HL-60/S4 treated with phorbol 12-myristate 13-acetate at 8.2 ng/mL for 4 days and 3 days (cell line): ENCODE measurements around the gene ZNF345.

Source experiments
- in situ Hi-C: fragments of 300-500 bp; cut with MboI; formaldehyde crosslinking; loops from 2 replicates; pipeline ENCODE4 v1.15.0; 2022; ENCODE audit warnings: low sequenced_read_pairs

Gene ZNF345

DNA sequence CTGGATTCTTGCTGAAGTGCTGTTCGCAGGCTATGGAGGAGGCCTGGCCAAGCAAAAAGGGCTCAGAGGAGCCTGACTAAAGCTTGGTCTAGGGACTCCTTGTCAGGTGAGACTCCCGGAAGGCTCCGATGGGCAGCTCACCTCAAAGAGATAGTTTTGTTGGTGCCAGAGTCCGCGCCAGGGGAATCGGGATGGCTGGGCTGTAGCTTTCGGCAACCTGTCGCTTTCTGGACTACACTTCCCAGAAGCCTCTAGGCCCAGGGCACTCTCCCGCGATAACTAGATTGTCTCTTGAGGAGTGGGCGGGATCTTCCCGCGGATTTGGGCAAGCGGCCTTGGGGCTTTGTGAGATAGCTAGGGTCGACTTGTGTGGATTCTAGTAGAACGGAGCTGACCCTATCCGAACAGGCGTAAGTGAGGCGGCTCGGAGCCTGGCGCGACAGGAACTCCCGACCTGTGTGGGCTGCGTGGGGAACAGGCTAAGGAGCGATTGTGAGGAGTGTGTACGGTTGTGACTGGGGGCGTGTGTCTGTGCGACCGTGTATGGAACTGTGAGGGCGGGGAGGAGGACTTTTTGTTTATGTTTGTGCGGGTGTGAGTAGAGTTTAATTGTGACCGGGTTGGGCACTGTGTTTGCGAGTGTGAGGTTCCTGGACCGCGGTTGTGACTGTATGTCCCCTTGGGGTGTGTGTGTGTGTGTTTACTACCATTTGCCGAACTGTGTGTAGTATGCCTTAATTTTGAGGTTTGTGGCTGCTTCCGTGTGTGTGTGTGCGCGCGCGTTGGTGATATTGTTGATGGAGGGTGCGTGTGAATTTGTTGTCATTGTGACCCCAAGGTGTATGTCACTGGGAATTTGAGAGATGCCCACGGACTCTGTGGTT, at the start of gene ZNF345:
TSS of gene ZNF345 (plus strand) at position 318 of the 884 bp plus-strand sequence. CDS start 25,955 bp downstream, outside the sequence.
- in situ Hi-C loops: no loop called here

DNA sequence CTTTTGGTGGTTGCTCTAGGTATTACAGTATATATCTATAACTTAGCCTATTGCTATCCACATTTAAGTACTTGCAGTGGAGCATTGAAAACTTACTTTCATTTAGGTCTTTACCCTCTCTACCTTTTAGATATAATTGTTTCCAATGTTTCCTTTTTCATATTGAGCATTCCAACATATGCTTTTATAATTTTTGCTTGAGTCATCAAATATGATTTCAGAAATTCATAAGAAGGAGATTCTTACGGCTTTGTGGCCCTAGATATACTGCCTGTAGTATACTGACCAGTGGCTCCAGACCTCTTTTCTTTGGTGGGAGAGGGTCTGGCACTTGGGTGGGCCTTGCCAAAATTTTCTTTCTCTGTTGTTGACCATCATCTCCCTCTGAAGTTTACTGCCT, 45.3 kb upstream of the ZNF345 start:
- in situ Hi-C loops: no loop called here

DNA sequence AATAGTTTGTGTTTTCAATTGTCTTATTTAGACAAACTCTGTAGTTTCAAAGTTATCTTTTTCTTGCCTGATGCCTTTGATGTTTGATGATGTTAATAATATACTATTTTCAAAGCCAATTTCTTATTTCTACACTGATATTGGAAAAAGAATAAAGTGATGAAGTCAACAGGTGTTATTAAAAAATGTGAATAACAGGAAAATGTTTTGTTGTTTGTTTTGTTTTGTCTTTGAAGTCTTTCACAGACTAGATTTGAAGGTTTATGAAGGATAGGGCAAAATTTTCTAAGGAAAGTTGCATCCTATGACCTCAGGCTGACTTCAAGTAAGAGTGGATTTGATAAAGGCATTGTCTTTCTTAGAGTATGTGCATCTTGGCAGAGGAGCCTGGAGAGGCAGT, 43.6 kb upstream of the ZNF345 start:
- in situ Hi-C loops: no loop called here

DNA sequence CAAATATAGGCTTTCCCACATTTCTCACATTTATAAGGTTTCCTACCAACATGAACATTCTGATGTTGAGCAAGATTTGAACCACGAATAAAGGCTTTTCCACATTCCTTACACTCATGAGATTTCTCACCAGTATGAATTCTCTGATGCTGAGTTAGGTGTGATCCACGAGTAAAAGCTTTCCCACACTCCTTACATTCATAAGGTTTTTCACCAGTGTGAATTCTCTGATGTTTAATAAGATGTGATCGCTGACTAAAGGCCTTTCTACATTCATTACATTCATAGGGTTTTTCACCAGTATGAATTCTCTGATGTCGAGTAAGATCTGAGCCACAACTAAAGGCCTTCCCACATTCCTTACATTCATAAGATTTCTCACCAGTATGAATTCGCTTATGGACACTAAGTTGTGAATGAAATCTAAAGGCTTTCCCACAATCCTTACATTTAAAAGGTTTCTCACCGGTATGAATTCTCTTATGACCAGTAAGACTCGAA, 31.5 kb upstream of the ZNF345 start:
- in situ Hi-C loops: no loop called here

DNA sequence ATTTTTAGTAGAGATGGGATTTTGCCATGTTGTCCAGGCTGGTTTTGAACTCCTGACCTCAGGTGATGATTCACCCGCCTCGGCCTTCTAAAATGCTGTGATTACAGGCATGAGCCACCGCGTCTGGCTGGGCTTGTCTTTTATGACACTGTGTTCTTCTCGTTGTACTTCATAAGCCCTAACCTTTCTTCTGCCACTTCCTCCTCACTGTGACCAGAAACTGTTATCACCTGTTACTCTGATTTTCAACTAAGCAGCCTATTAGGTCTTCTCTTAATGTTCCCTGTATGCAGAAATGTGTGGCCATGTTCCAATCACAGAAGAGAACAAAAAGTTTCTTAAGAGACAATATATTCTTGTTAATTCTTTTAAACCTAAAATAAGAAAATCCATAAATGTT, 28.9 kb upstream of the ZNF345 start:
- in situ Hi-C loops: no loop called here

DNA sequence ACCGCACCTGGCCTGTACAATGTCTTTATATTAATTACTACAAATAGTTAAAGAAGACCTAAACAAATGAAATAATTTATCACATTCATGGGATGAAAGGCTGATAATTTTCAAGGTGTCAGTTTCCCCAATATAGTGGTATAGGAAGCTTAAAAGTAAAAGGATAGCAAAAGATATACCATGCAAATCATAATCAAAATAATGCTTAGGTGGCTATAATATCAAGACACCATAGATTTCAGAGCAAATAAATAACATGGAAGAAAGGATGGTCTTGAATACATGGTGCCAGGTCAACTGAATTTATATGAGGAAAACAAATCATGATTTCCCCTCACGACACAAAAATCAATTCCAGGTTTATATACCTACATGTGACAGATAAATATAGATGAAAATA, 17.2 kb upstream of the ZNF345 start:
- in situ Hi-C loops: no loop called here

DNA sequence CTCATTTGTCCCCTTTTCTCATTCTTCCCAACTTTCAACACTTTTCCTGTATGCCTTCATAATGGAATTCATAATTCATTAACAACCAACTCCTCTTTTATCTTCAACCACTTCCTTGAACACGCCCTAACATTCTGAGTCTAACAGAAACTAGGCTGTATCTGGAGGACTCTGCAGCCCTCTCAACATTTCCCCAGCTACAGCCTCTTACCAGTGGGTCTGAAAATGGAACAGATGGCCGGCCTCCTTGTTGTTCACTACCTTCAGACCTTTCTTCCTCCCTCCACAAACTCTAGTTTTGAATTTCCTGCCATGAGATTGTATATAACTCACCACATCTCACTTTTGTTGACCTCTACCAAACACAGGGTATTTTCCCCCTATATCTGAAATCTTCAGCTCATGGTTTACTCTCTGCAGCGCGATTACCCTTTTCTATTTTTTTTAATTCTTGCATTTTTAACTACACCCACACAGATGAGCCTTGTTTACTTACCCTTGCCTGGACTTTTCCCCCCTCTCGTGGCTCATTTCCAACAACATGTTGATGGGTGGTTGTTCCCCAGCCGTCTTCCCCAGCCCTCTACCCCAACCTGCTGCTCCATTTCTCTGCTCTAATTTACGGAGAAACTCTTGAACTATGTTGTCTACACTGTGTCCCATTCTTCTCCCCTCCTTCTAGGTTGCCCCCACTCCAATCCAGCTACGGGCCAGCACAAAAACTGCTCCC, 13.3 kb upstream of the ZNF345 start:
- in situ Hi-C loops: no loop called here

DNA sequence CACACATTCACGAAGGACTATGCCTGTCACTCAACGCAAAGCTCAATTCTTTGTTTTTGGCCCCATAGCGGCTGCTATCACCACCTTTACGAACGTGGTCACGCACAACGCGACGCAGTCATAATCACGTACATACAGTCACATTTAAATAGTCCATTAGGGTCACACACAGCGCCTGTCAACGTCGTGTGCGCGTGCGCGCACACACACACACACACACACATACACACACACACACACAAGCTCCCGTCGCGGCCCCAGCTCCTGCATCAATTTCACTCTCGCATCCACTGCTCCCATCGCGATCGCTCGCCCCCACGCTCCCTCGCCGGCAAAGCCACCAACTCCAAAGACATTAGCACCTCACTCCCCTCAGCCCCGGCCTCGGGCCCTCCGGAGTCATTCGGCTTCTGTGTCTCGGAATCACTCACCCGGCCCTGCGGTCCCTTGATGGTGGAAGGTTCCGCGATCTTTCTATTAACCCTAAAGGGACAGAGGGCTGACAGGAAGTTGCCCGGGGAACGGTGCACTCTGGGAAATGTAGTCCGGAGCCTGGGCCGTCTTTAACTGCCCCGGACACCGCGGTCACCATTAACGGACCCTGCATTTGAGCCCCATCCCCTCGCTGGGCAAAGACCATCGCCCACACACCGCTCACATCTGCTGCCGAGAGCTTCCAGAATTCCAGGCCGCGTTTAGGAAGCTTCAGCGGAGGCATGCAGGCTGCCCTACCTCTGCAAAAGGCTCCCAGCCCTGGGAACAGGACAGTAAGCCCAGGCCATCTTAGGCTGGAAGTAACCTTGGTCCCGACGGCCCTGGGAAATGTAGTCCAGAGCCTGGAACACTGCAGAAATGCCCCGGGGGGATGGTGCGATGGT, 12.5 kb upstream of the ZNF345 start, which contains the start of gene ZNF790:
TSS of gene ZNF790 (minus strand) at position 482 of the 878 bp plus-strand sequence. CDS start 12,768 bp downstream, outside the sequence.
- in situ Hi-C loops: no loop called here

DNA sequence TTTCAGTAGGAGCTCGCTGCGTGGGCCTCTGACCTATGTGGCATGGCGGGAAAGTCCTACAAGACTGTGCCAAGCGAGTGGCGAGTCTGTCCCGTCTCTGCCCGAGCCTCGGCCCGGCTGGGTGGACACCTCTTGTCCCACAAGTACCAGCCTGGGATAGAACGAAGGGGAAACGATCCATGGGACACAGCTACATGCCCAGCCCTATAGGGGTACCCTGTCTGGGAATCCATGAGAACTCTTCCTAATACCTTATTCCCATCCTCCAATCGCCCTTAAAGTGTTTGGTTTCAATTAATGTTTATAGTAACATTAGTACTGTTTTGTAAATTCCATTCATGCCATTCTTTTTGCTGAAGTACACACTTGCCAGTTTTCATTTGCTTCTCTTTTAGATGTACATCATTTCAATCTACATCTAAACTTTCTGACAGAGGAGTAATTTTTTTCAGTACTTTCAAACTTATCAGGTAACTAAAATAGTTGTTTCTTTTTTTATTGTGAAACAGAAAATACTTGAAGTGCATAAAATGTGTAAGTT, 11.8 kb upstream of the ZNF345 start:
- in situ Hi-C loops: no loop called here

DNA sequence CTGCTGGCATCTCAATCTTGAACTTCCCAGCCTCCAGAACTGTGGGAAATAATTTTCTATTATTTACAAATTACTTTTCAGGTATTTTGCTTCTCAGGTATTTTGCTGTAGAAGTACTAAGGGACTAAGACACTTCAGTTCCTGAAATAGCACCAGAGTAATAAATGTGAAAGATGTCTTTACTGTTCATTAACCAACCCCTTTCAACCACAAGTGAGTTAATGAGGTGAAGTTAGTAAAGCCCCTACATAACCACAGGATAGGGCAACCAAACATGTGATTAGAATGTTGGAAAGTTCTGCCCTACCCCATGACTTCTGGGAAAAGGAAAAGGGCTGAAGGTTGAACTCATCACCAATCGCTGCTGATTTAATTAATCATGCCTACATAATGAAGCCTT, 2.7 kb upstream of the ZNF345 start:
- in situ Hi-C loops: no loop called here

DNA sequence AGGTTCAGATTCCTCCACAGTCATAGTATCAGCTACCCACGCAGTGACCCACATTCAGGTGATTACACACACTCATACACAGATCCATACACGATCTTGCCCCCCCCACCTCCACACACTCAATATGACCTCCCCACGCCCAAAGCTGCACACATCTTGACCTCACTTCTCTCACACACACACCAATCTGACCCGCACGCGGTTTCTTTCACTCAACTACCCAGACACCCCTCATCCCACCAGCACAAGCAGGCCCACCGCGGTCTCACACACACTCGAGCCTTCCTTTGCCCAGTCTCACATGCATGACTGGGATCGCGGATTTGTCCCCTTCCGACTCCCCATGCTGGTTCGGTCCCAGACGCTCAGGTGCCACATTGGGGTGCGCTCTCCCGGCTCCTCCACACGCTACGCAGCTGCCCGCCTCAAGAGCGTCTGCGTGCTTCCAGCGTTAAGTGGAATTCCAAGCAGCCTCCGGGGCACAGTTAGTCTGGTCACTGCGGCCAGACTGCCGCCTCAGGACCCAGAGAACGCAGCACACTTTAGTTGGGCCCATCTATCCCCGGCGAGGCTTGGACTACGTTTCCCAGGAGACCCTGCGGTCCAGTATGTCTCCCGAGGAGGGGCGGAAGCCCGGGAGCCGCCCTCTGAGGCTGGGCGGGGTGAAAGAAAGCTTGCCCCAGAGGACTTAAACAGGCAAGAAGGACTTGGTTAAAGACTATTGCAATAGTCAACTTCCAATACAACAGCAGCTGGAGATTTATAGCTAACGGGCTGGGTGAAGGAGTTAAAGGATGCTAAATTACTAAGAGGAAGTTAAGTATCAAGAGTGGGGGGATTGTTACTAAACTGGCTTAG, 746 bp upstream of the ZNF345 start:
- in situ Hi-C loops: no loop called here

DNA sequence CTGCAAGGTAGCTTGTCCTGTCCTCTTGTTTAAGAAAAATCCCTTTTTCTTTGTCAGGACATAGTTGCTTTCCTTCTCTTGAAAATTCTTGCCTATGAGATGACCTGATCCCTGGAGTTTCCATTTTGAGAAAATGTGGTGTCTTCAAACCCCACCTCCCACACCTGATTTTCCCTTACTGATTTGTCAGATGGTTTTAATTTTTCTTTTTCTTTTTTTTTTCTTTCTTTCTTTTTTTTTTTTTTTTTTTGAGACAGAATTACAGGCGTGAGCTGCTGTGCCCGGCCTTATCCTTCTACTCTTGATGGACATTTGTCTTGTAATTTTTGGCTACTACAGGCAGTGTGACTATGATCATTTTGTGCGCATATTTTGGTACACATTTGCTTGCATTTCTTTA, 1.2 kb downstream of the ZNF345 start:
- in situ Hi-C loops: no loop called here

DNA sequence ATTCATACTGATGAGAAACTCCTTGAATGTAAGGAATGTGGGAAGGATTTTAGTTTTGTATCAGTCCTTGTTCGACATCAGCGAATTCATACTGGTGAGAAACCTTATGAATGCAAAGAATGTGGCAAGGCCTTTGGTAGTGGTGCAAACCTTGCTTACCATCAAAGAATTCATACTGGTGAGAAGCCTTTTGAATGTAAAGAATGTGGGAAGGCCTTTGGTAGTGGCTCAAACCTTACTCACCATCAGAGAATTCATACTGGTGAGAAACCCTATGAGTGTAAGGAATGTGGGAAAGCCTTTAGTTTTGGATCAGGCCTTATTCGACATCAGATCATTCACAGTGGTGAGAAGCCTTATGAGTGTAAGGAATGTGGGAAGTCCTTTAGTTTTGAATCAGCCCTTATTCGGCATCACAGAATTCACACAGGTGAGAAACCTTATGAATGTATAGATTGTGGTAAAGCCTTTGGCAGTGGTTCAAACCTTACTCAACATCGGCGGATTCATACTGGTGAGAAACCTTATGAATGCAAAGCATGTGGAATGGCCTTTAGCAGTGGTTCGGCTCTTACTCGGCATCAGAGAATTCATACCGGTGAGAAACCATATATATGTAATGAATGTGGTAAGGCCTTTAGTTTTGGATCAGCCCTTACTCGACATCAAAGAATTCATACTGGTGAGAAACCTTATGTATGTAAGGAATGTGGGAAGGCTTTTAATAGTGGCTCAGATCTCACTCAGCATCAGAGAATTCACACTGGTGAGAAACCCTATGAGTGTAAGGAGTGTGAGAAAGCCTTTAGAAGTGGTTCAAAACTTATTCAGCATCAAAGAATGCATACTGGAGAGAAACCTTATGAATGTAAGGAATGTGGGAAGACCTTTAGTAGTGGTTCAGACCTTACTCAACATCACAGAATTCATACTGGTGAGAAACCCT, 26.6 kb downstream of the ZNF345 start:
- in situ Hi-C loops: no loop called here

DNA sequence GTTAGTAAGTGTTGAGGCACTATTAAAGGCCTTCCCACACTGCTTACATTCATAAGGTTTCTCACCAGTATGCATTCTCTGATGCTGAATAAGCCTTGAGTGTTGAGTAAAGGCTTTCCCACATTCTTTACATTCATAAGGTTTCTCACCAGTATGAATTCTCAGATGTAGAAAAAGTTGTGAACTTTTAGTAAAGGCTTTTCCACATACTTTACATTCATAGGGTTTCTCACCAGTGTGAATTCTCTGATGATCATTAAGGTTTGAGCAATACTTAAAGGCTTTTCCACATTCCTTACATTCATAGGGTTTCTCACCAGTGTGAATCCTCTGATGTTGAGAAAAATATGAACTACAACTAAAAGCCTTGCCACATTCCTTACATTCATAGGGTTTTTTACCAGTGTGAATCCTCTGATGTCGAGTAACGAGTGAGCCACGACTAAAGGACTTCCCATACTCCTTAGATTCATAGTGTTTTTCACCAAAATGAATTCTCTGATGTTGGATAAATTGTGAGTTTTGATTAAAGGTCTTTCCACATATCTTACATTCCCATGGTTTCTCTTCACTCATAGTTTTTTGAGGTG, 41.2 kb downstream of the ZNF345 start:
- in situ Hi-C loops: no loop called here

DNA sequence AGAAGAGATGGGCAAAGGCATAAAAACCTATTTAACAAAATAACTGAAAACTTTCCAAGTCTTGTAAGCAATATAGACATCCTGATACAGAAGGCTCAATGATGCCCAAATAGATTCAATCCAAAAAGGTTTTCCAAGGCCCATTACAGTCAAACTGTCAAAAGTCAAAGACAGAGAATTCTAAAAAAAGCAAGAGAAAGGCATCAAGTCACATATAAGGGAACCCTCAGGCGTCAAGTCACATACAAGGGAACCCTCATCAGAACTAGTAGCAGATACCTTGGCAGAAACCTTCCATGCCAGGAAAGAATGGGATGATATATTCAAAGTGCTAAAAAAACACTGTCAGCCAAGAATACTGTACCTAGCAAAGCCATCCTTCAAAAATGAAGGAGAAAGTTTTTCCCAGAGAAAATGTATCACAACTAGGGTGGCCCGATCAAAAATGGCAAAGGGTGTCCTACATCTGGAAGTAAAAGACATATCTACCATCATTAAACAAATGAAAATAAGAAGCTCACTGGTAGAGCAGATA, 44.2 kb downstream of the ZNF345 start:
- in situ Hi-C loops: no loop called here

DNA sequence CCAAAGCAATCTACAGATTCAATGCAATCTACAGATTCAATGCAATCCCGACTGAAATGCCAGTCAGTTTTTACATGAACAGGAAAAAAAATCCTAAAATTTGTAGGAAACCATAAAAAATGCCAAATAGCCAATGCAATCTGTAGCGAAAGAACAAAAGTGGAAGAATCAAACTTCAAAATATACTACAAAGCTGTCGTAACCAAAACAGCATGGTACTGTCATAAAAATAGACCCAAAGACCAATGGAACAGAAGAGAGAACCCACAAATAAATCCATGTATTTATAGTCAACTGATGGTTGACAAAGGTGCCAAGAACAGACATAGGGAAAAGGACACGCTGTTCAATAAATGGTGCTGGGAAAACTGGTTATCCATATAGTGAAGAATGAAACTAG, 47.7 kb downstream of the ZNF345 start:
- in situ Hi-C loops: no loop called here

DNA sequence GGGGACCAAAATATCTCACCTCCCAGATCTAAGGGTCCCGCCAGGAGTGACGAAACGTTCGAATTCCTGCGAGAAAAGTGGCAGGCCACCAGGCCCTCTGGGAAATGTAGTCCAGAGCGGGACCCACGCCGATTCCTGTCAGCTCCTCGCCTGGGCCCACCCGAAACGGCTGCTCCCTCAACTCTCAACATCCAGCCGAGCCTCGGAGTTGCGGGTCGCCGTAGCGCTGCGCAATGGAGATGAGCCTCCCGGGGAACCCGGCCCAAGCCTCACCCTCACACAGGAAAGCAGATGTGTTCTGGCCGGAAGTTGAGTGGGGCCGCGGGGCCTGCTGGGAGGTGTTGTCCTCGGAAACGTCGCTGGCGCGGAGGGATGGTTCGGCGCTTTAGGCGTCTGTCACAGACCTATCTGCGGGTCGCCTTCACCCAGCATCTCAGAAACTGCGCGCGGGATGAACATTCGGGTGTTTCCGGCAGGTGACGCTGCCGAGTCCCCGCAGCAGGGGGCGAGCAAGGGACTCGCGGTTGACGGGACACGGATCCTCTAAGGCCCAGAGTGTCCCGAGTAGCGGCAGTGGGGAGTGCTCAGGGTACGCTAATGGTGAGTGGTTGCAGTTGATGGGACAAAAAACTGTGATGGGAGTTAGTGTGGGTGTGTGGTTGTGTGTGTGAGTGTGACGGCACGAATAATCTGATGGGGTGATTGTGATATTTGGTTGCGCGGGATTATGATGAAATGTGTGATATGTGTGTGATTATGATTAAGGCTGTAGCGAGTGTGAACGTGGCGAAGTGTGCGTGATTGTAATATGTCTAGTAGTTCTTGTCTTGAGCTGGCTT, 65.5 kb downstream of the ZNF345 start, which contains the start of the genes ZNF568 and ZNF829:
TSS of gene ZNF568 (plus strand) at position 341 of the 839 bp plus-strand sequence. CDS start 6,439 bp downstream, outside the sequence.
TSS of gene ZNF829 (minus strand) at position 300 of the 839 bp plus-strand sequence. CDS start 1,124 bp downstream, outside the sequence.
- in situ Hi-C loops: no loop called here
